ENCODE data around the gene IGF2BP2.

The IGF2BP2 gene

DNA sequence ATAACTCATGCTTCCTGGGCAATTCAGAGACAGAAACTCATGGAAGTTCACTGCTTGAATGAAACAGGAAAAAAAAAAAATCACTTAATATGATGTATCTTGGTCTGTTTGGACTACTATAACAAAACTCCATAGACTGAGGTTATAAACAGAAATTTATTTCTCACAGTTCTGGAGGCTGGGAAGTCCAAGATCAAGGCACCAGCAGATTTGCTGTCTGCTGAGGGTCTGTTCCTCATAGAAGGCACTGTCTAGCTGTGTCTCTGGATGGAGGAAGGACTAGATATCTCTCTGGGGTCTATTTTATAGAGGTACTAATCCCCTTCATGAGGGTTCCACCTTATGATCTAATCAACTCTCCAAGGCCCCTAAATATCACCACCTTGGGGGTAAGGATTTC is 119.3 kb downstream of the IGF2BP2 start:
- TF ChIP-seq GABPA (IDR thresholded peaks at IDR 0.05; ENCODE audit: low read depth) (no peak), SPI1 (IDR thresholded peaks at IDR 0.05; ENCODE audit: borderline replicate concordance, low read depth) (no peak), POLR2AphosphoS5 (IDR thresholded peaks at IDR 0.05; ENCODE audit: low read depth) (no peak)
- TF ChIP-seq, protein P1, sequence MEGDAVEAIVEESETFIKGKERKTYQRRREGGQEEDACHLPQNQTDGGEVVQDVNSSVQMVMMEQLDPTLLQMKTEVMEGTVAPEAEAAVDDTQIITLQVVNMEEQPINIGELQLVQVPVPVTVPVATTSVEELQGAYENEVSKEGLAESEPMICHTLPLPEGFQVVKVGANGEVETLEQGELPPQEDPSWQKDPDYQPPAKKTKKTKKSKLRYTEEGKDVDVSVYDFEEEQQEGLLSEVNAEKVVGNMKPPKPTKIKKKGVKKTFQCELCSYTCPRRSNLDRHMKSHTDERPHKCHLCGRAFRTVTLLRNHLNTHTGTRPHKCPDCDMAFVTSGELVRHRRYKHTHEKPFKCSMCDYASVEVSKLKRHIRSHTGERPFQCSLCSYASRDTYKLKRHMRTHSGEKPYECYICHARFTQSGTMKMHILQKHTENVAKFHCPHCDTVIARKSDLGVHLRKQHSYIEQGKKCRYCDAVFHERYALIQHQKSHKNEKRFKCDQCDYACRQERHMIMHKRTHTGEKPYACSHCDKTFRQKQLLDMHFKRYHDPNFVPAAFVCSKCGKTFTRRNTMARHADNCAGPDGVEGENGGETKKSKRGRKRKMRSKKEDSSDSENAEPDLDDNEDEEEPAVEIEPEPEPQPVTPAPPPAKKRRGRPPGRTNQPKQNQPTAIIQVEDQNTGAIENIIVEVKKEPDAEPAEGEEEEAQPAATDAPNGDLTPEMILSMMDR (IDR thresholded peaks at IDR 0.05; ENCODE audit: insufficient read depth, low read length): no peak
- TF ChIP-seq, protein P2, sequence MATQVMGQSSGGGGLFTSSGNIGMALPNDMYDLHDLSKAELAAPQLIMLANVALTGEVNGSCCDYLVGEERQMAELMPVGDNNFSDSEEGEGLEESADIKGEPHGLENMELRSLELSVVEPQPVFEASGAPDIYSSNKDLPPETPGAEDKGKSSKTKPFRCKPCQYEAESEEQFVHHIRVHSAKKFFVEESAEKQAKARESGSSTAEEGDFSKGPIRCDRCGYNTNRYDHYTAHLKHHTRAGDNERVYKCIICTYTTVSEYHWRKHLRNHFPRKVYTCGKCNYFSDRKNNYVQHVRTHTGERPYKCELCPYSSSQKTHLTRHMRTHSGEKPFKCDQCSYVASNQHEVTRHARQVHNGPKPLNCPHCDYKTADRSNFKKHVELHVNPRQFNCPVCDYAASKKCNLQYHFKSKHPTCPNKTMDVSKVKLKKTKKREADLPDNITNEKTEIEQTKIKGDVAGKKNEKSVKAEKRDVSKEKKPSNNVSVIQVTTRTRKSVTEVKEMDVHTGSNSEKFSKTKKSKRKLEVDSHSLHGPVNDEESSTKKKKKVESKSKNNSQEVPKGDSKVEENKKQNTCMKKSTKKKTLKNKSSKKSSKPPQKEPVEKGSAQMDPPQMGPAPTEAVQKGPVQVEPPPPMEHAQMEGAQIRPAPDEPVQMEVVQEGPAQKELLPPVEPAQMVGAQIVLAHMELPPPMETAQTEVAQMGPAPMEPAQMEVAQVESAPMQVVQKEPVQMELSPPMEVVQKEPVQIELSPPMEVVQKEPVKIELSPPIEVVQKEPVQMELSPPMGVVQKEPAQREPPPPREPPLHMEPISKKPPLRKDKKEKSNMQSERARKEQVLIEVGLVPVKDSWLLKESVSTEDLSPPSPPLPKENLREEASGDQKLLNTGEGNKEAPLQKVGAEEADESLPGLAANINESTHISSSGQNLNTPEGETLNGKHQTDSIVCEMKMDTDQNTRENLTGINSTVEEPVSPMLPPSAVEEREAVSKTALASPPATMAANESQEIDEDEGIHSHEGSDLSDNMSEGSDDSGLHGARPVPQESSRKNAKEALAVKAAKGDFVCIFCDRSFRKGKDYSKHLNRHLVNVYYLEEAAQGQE (IDR thresholded peaks at IDR 0.05; ENCODE audit: insufficient replicate concordance, low read depth): no peak
- DNase-seq (ENCODE audit: low read depth in 1 of 2, low spot score in 1 of 2): no peak
- no peak overlapping the region for H3K27ac ChIP-seq (replicated peaks)
- H3K4me3 ChIP-seq (replicated peaks; ENCODE audit: insufficient read depth, low read length): no peak overlapping the region
- peaks cover 4% of the 10 kb centered on the region for H3K27me3 ChIP-seq (ENCODE audit: insufficient read depth, poor library complexity, severe bottlenecking)

DNA sequence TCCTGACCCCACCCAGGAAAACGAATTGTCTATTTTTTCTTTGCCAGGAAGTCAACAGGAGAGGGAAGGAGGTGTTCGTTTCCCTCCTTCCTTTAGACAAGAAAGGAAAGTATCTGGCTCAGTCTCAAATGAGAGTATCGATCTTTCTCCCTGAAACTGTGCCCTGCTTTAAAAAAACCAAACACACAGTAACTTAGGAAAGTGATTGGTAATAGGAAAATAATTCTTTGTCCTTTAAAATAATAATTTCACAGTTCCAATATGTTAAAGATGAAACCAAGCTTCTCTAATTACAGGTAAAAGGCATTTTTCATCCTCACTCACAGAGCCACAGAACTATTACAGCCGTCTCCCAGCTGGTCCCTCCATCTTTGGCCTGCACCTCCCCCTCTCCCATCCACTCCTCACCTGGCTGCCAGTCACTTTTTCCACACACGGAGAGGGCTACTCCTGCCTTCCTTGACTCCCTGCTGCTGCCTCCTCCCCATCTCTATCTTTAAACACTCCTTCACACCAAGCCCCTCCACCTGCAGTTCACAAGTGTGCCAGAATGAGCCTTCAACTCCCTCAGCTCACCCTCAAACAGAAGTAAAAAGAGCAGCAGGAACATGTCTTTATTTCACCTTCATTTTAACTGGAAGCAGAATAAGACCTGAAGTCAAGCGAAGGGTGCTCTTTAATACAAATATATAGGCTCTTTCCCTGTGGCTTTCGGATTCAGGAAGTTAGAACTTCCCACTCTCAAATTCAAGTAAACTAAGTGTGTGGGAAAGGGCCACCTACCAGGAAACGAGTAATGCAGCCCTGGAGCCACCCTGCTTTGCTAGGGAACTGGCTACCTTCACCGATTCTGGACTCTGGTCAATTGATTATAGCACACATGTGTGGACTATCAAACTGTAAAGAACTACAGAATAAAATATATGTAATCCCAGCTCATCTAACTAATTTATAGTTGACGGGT is 122.3 kb downstream of the IGF2BP2 start:
- no peak overlapping the region for H3K4me3 ChIP-seq (replicated peaks; ENCODE audit: insufficient read depth, low read length)
- no peak for TF ChIP-seq SPI1 (IDR thresholded peaks at IDR 0.05; ENCODE audit: borderline replicate concordance, low read depth)
- TF ChIP-seq, protein P2 (IDR thresholded peaks at IDR 0.05; ENCODE audit: insufficient replicate concordance, low read depth): no peak
- TF ChIP-seq POLR2AphosphoS5 (IDR thresholded peaks at IDR 0.05; ENCODE audit: low read depth): no peak
- TF ChIP-seq GABPA (IDR thresholded peaks at IDR 0.05; ENCODE audit: low read depth): no peak
- TF ChIP-seq, protein P1 (IDR thresholded peaks at IDR 0.05; ENCODE audit: insufficient read depth, low read length): no peak
- H3K27ac ChIP-seq (replicated peaks): no peak overlapping the region
- DNase-seq (ENCODE audit: low read depth in 1 of 2, low spot score in 1 of 2): no peak
- H3K27me3 ChIP-seq (ENCODE audit: insufficient read depth, poor library complexity, severe bottlenecking): peaks cover 2% of the 10 kb centered on the region

DNA sequence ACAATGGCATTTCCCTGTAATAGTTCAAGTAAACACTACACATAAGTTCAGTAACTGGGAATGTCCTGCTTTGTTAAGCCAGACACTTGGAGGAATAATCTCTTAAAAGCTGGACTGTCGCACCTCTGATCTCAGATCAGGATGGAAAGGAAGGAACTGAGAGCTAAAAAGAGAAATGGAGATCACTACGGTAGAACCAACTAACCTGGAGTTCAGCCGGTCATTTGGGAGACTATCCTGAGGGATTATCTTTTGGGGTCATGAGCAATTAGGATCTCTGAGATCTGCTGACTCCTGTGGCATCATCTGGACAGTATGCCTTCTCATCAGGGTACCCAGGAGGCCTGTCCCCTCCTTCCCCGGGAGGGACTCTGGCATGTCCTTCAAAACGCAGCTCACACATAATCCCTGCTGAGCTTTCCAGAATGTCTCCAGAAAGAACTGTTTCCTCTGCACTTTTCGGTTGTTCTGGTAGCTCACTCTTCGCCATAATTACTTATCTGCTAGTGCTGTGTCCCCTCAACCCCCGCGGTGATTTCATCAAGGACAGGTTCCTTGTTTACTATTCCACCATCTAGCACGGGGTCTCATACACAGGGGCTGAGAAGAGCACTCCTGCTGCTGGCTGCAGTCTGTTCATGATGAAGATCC is 123.1 kb downstream of the IGF2BP2 start:
- Histone ChIP-seq H3K27me3 (ENCODE audit: insufficient read depth, poor library complexity, severe bottlenecking) (peaks cover 2% of the 10 kb centered on the region), H3K27ac (replicated peaks) (no peak overlapping the region), H3K4me3 (replicated peaks; ENCODE audit: insufficient read depth, low read length) (no peak overlapping the region)
- TF ChIP-seq, protein P1 (IDR thresholded peaks at IDR 0.05; ENCODE audit: insufficient read depth, low read length): no peak
- TF ChIP-seq, protein P2 (IDR thresholded peaks at IDR 0.05; ENCODE audit: insufficient replicate concordance, low read depth): no peak
- TF ChIP-seq SPI1 (IDR thresholded peaks at IDR 0.05; ENCODE audit: borderline replicate concordance, low read depth) (no peak), GABPA (IDR thresholded peaks at IDR 0.05; ENCODE audit: low read depth) (no peak), POLR2AphosphoS5 (IDR thresholded peaks at IDR 0.05; ENCODE audit: low read depth) (no peak)
- no peak for DNase-seq (ENCODE audit: low read depth in 1 of 2, low spot score in 1 of 2)

Measured in HL-60 (cell line).